CMK (cell line): ENCODE measurements around the gene ADGRA1.

Experiments
- DNase-seq: peaks from one replicate; pipeline ENCODE4 v3.0.0-alpha.2; 2010; ENCODE audit warnings: low read depth

Gene ADGRA1

GRCh38 chr10:133056651-133057178 lies 31.0 kb upstream of the ADGRA1 start:
- DNase-seq, result no peak

GRCh38 chr10:133058331-133059092 lies 29.2 kb upstream of the ADGRA1 start:
- DNase-seq, result no peak

GRCh38 chr10:133059093-133059470 lies 28.6 kb upstream of the ADGRA1 start:
- no peak for DNase-seq

- DNase-seq, result no peak
Observed at GRCh38 chr10:133059571-133059970, 28.2 kb upstream of the ADGRA1 start.

GRCh38 chr10:133060022-133060421 lies 27.7 kb upstream of the ADGRA1 start:
- no peak for DNase-seq

- no peak for DNase-seq
Observed at GRCh38 chr10:133060466-133060865, 27.3 kb upstream of the ADGRA1 start.

- no peak for DNase-seq
Observed at GRCh38 chr10:133060881-133061280, 26.8 kb upstream of the ADGRA1 start.

GRCh38 chr10:133061296-133062038 lies 26.3 kb upstream of the ADGRA1 start:
- DNase-seq, result no peak

GRCh38 chr10:133062085-133062484 lies 25.6 kb upstream of the ADGRA1 start:
- no peak for DNase-seq

GRCh38 chr10:133062635-133063034 lies 25.1 kb upstream of the ADGRA1 start:
- DNase-seq, result no peak

GRCh38 chr10:133067149-133068105 lies 20.3 kb upstream of the ADGRA1 start:
- DNase-seq, result no peak

GRCh38 chr10:133068111-133069032 lies 19.4 kb upstream of the ADGRA1 start:
- DNase-seq, result no peak

- no peak for DNase-seq
Observed at GRCh38 chr10:133069033-133069525, 18.6 kb upstream of the ADGRA1 start.

GRCh38 chr10:133070405-133070804 lies 17.3 kb upstream of the ADGRA1 start:
- DNase-seq, result no peak

- no peak for DNase-seq
Observed at GRCh38 chr10:133070810-133071209, 16.9 kb upstream of the ADGRA1 start.

- no peak for DNase-seq
Observed at GRCh38 chr10:133071733-133072132, 16.0 kb upstream of the ADGRA1 start.

GRCh38 chr10:133072196-133072595 lies 15.5 kb upstream of the ADGRA1 start:
- no peak for DNase-seq

- no peak for DNase-seq
Observed at GRCh38 chr10:133072720-133073390, 14.9 kb upstream of the ADGRA1 start.

GRCh38 chr10:133075346-133076137 lies 12.2 kb upstream of the ADGRA1 start:
- DNase-seq, result no peak
